HepG2 (cell line): ENCODE data around the gene NLRP8. TPM values are rescaled to one million over a fixed set of nuclear protein-coding genes. Genes with fewer than 3 reads are reported as not detected.

Source experiments
- ATAC-seq: fragments of 200-7000 bp; cut with Tn5 transposase; 3 replicates; pipeline ENCODE4 v1.9.1; 2020; ENCODE audit warnings: mild to moderate bottlenecking, moderate library complexity
- BruUV-seq: library from RNA; stranded (reverse); fragments of 400-500 nt; replicated peaks from 2 replicates; lab custom pipeline; 2021; lab: Mats Ljungman, UMichigan
- CTCF ChIA-PET: fragments of 300-600 bp; formaldehyde crosslinking; extraction: SDS; loops from one replicate; lab custom pipeline; 2021; ENCODE audit warnings: low total read pairs, inconsistent platforms, low intra/inter-chr PET ratio; lab: Yijun Ruan, JAX
- POLR2A ChIA-PET: fragments of 350-600 bp; sonication (Branson Sonifier 250); formaldehyde crosslinking; loops from one replicate; lab custom pipeline; 2020; ENCODE audit warnings: antibody characterized with exemption, inconsistent platforms; lab: Yijun Ruan, JAX
- DNase-seq: peaks from one replicate; pipeline ENCODE4 v3.0.0-alpha.2; 2015; ENCODE audit warnings: low spot score
- FAIRE-seq: peaks from 3 replicates; lab custom pipeline; 2011; peaks lifted over from hg19 to GRCh38; lab: Jason Lieb, UNC
- H2AFZ ChIP-seq: one replicate; pipeline ENCODE4 v1.6.1; 2011; ENCODE audit warnings: low read length, inconsistent platforms
- H3K27ac ChIP-seq: fragments of 300-600 bp; 3 replicates; pipeline ENCODE4 v1.8.0; 2011; ENCODE audit warnings: mixed run types, mild to moderate bottlenecking, mixed read lengths, low read length, inconsistent platforms; ENCODE audit not compliant: insufficient read depth; ENCODE audit errors: extremely low read length
- H3K27me3 ChIP-seq, 2 experiments: fragments of 200-600 bp in 1 of 2; 2 replicates in 1 of 2; 3 replicates in 1 of 2; pipeline versions ENCODE4 v1.6.0 to v1.8.0; 2011; ENCODE audit warnings: low read length in 2 of 2, mild to moderate bottlenecking in 2 of 2, moderate library complexity in 2 of 2, inconsistent platforms in 1 of 2; ENCODE audit not compliant: insufficient read depth in 2 of 2, control insufficient read depth in 1 of 2
- H3K36me3 ChIP-seq, 2 experiments: fragments of 200-600 bp in 1 of 2; replicated peaks in 1 of 2; 2 replicates in 1 of 2; 3 replicates in 1 of 2; pipeline versions ENCODE4 v1.5.1 to v1.8.0; 2011; ENCODE audit warnings: low read length in 2 of 2, inconsistent platforms in 1 of 2; ENCODE audit not compliant: insufficient read depth in 2 of 2, control insufficient read depth in 1 of 2
- H3K4me1 ChIP-seq: 2 replicates; pipeline ENCODE4 v1.5.1; 2012; ENCODE audit warnings: low read length, inconsistent platforms; ENCODE audit not compliant: insufficient read depth
- H3K4me2 ChIP-seq: 2 replicates; pipeline ENCODE4 v1.6.0; 2011; ENCODE audit warnings: low read depth, low read length, inconsistent platforms
- H3K4me3 ChIP-seq, 3 experiments: fragments of 200-600 bp in 1 of 3; sonication (generic), shearing (Covaris generic) in 1 of 3; replicated peaks in 1 of 3; 2 replicates each; pipeline ENCODE4 v1.5.1; 2011 to 2016; ENCODE audit warnings: low read length in 3 of 3, inconsistent platforms in 2 of 3, low read depth in 2 of 3, mild to moderate bottlenecking in 2 of 3, control low read depth in 1 of 3, mixed read lengths in 1 of 3; ENCODE audit not compliant: insufficient read depth in 1 of 3
- H3K79me2 ChIP-seq: one replicate; pipeline ENCODE4 v1.6.1; 2011; ENCODE audit warnings: low read length, inconsistent platforms; ENCODE audit not compliant: insufficient read depth
- H3K9ac ChIP-seq: 2 replicates; pipeline ENCODE4 v1.6.0; 2011; ENCODE audit warnings: mild to moderate bottlenecking, low read depth, low read length, inconsistent platforms; ENCODE audit not compliant: insufficient read depth
- H3K9me3 ChIP-seq: 2 replicates; pipeline ENCODE4 v1.5.1; 2012; ENCODE audit warnings: mild to moderate bottlenecking, low read length
- H4K20me1 ChIP-seq: 2 replicates; pipeline ENCODE4 v1.6.0; 2011; ENCODE audit warnings: inconsistent platforms, mild to moderate bottlenecking, low read length, moderate library complexity; ENCODE audit not compliant: insufficient read depth
- CREB1 ChIP-seq, 2 experiments: fragments of 450-650 bp in 1 of 2; IDR thresholded peaks; 2 replicates each; pipeline ENCODE4 v1.6.1; 2016 to 2017; ENCODE audit warnings: control low read depth in 1 of 2, mild to moderate bottlenecking in 1 of 2, missing compliant biosample characterization in 1 of 2, missing genetic modification characterization in 1 of 2
- ELF3 ChIP-seq: IDR thresholded peaks from 2 replicates; pipeline ENCODE4 v1.6.1; 2016; ENCODE audit warnings: missing genetic modification reagents, missing compliant biosample characterization
- FOXM1 ChIP-seq: sonication (generic); formaldehyde crosslinking; IDR thresholded peaks from 2 replicates; pipeline ENCODE4 v1.5.0; 2020; ENCODE audit warnings: missing genetic modification reagents
- NFIB ChIP-seq: sonication (generic); formaldehyde crosslinking; IDR thresholded peaks from 2 replicates; pipeline ENCODE4 v1.9.0; 2021; ENCODE audit warnings: missing genetic modification reagents, mild to moderate bottlenecking, borderline replicate concordance
- ZBTB20 ChIP-seq: sonication (generic); formaldehyde crosslinking; IDR thresholded peaks from 2 replicates; pipeline ENCODE4 v1.8.1; 2023; ENCODE audit warnings: missing genetic modification reagents, low read depth, mild to moderate bottlenecking, borderline replicate concordance
- ZNF333 ChIP-seq: sonication (generic); formaldehyde crosslinking; IDR thresholded peaks from 2 replicates; pipeline ENCODE4 v1.4.0; 2020; ENCODE audit warnings: mild to moderate bottlenecking, missing genetic modification reagents, borderline replicate concordance
- ZNF850 ChIP-seq: sonication (generic); formaldehyde crosslinking; conservative IDR thresholded peaks from 2 replicates; pipeline ENCODE4 v1.9.0; 2021; ENCODE audit warnings: mild to moderate bottlenecking, missing genetic modification reagents
- WGBS: methylation state at CpG from one replicate; pipeline ENCODE4 v1.1.6; 2017; ENCODE audit warnings: low lambda C conversion rate; 5-methylcytosine and 5-hydroxymethylcytosine counted together
- in situ Hi-C: cut with HindIII; loops from 2 replicates; pipeline ENCODE4 v1.10.0; 2017; ENCODE audit warnings: low pct_unique_long_range_greater_than_20kb; ENCODE audit not compliant: extremely low pct_ligation_motif_present
- intact Hi-C: fragments of 100-400 bp; cut with micrococcal nuclease; formaldehyde crosslinking; loops from one replicate; pipeline ENCODE4 v1.10.0; 2022; ENCODE audit not compliant: unreplicated experiment
- polyA plus RNA-seq, 8 experiments: library from polyadenylated mRNA; depleted of rRNA in 3 of 8; stranded (reverse) in 7 of 8; unstranded in 1 of 8; fragments of >200 nt; fragmentation: Illumina TruSeq in 4 of 8; extraction: Trizol in 4 of 8; gene quantifications; 2 replicates each; pipeline versions ENCODE4 v1.2.1 to v1.2.3, GENCODE V29; 2011 to 2016; ENCODE audit warnings: low read depth in 4 of 8, missing spikeins in 1 of 8, mixed read lengths in 1 of 8; ENCODE audit not compliant: insufficient read depth in 1 of 8
- total RNA-seq, 5 experiments: library from RNA; depleted of rRNA; stranded (reverse); fragments of >200 nt; fragmentation: Illumina TruSeq; extraction: Trizol; gene quantifications; 2 replicates each; pipeline ENCODE4 v1.2.3, GENCODE V29; 2016; ENCODE audit warnings: low read depth in 1 of 5

The NLRP8 gene
- total and polyA plus RNA-seq, 2 of the 13 experiments (the other 11 are each of a cell fraction or from before 2014, with no cell fraction given), result not detected

- Histone ChIP-seq H3K27ac (no peak overlapping the region), H3K9me3 (peaks cover 9% of the 10 kb centered on the region; the same call in 1 of the 2 replicates), H3K4me1 (no peaks in the 10 kb centered on the region), H3K27me3 (peaks cover 0 to 6% of the 10 kb centered on the region in 2 experiments; a peak in 2 of 5 replicates), H3K79me2 (no peaks in the 10 kb centered on the region), H2AFZ (no peak overlapping the region), H3K4me2 (no peak overlapping the region), H3K9ac (no peak overlapping the region), H4K20me1 (no peaks in the 10 kb centered on the region)
- intact Hi-C loops, result no loop called here
- in situ Hi-C loops, result no loop called here
- 2% methylated on average over 3 of the region's 3 CpGs for WGBS
- no peak for TF ChIP-seq CREB1 (IDR thresholded peaks at IDR 0.05)
- TF ChIP-seq CREB1 (CRISPR knock-in tag; IDR thresholded peaks at IDR 0.05), result no peak
- TF ChIP-seq ZNF850 (CRISPR knock-in tag), result peak; percentile 85; the same call in 1 of the 2 replicates
- TF ChIP-seq, all 625 proteins: peak for 1
- POLR2A ChIA-PET, result no interaction called here
- Histone ChIP-seq H3K36me3 (no peaks in the 10 kb centered on the region), H3K4me3 (no peak overlapping the region)
- CTCF ChIA-PET, result no interaction called here
- FAIRE-seq (no peak), ATAC-seq (no peak), DNase-seq (no peak)
- BruUV-seq, result no TSS peak
These were observed 26.4 kb downstream of the NLRP8 start for GRCh38 chr19:55973982-55974381.

- H4K20me1 ChIP-seq, result no peaks in the 10 kb centered on the region
- H3K9ac ChIP-seq, result no peak overlapping the region
- in situ Hi-C loops (no loop called here), intact Hi-C loops (no loop called here)
- ATAC-seq (no peak), DNase-seq (no peak), FAIRE-seq (no peak)
- no peak overlapping the region for H3K4me2 ChIP-seq
- no TSS peak for BruUV-seq
- H3K27me3 ChIP-seq, result peaks cover 0 to 2% of the 10 kb centered on the region in 2 experiments; a peak in 1 of 5 replicates
- no peaks in the 10 kb centered on the region for H3K9me3 ChIP-seq
- no peak overlapping the region for H3K27ac ChIP-seq
- ChIA-PET CTCF (no interaction called here), POLR2A (no interaction called here)
- H3K4me1 ChIP-seq, result no peaks in the 10 kb centered on the region
- WGBS, result 9% methylated on average over 8 of the region's 9 CpGs
- H3K36me3 ChIP-seq, result no peaks in the 10 kb centered on the region
- H3K79me2 ChIP-seq, result no peaks in the 10 kb centered on the region
- TF ChIP-seq FOXM1 (CRISPR knock-in tag) (no peak), ZNF333 (CRISPR knock-in tag) (no peak), ZBTB20 (no peak), NFIB (CRISPR knock-in tag) (no peak), ELF3 (CRISPR knock-in tag) (no peak)
- H3K4me3 ChIP-seq, result no peak overlapping the region
- no peak overlapping the region for H2AFZ ChIP-seq
These were observed 32.8 kb downstream of the NLRP8 start for GRCh38 chr19:55980415-55980814.
